Measurements from ENCODE around the gene MAST4. TPM values are rescaled to one million over a fixed set of nuclear protein-coding genes. Genes with fewer than 3 reads are reported as not detected.
A peak's percentile ranks its signal among the peaks of the same experiment; 100 is the strongest.

Gene MAST4
- total RNA-seq, 2 donors from 2014 or later = 30.5 to 47.8 TPM

GRCh38 chr5:67149951-67150523 lies 553.8 kb downstream of the MAST4 start:
- no peaks in the 10 kb centered on the region for H3K9me3 ChIP-seq
- DNase-seq (ENCODE audit: low spot score) (no peak), ATAC-seq (ENCODE audit: insufficient number of reproducible peaks, low FRiP score, low read depth) (no peak)
- no peaks in the 10 kb centered on the region for H3K4me1 ChIP-seq (ENCODE audit: control insufficient read depth in 1 of 2, low read depth in 2 of 2)
- H3K4me3 ChIP-seq = no peak overlapping the region
- H3K27ac ChIP-seq = no peak overlapping the region
- TF ChIP-seq, protein P1, sequence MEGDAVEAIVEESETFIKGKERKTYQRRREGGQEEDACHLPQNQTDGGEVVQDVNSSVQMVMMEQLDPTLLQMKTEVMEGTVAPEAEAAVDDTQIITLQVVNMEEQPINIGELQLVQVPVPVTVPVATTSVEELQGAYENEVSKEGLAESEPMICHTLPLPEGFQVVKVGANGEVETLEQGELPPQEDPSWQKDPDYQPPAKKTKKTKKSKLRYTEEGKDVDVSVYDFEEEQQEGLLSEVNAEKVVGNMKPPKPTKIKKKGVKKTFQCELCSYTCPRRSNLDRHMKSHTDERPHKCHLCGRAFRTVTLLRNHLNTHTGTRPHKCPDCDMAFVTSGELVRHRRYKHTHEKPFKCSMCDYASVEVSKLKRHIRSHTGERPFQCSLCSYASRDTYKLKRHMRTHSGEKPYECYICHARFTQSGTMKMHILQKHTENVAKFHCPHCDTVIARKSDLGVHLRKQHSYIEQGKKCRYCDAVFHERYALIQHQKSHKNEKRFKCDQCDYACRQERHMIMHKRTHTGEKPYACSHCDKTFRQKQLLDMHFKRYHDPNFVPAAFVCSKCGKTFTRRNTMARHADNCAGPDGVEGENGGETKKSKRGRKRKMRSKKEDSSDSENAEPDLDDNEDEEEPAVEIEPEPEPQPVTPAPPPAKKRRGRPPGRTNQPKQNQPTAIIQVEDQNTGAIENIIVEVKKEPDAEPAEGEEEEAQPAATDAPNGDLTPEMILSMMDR (IDR thresholded peaks at IDR 0.05) = no peak
- H3K27me3 ChIP-seq (replicated peaks; ENCODE audit: insufficient read depth) = no peaks in the 10 kb centered on the region
- peaks cover 32% of the 10 kb centered on the region for H3K36me3 ChIP-seq

- H3K36me3 ChIP-seq = peaks cover 22% of the 10 kb centered on the region
- H3K4me3 ChIP-seq = no peak overlapping the region
- ATAC-seq (ENCODE audit: insufficient number of reproducible peaks, low FRiP score, low read depth) = no peak
- no peaks in the 10 kb centered on the region for H3K4me1 ChIP-seq (ENCODE audit: control insufficient read depth in 1 of 2, low read depth in 2 of 2)
- no peak for DNase-seq (ENCODE audit: low spot score)
- H3K27me3 ChIP-seq (replicated peaks; ENCODE audit: insufficient read depth) = no peaks in the 10 kb centered on the region
- H3K9me3 ChIP-seq = no peaks in the 10 kb centered on the region
- TF ChIP-seq, protein P1 (IDR thresholded peaks at IDR 0.05) = no peak
- no peak overlapping the region for H3K27ac ChIP-seq
Observed at GRCh38 chr5:67152400-67152799, 556.2 kb downstream of the MAST4 start.

GRCh38 chr5:67153292-67153691 lies 557.1 kb downstream of the MAST4 start:
- H3K4me3 ChIP-seq = no peak overlapping the region
- H3K27ac ChIP-seq = no peak overlapping the region
- H3K27me3 ChIP-seq (replicated peaks; ENCODE audit: insufficient read depth) = no peaks in the 10 kb centered on the region
- no peak for DNase-seq (ENCODE audit: low spot score)
- no peak for ATAC-seq (ENCODE audit: insufficient number of reproducible peaks, low FRiP score, low read depth)
- TF ChIP-seq, protein P1 (IDR thresholded peaks at IDR 0.05) = no peak
- no peaks in the 10 kb centered on the region for H3K9me3 ChIP-seq
- H3K4me1 ChIP-seq (ENCODE audit: control insufficient read depth in 1 of 2, low read depth in 2 of 2) = no peaks in the 10 kb centered on the region
- peaks cover 22% of the 10 kb centered on the region for H3K36me3 ChIP-seq

- Histone ChIP-seq H3K36me3 (peaks cover 22% of the 10 kb centered on the region), H3K9me3 (no peaks in the 10 kb centered on the region), H3K27ac (no peak overlapping the region), H3K4me3 (no peak overlapping the region), H3K4me1 (ENCODE audit: control insufficient read depth in 1 of 2, low read depth in 2 of 2) (peaks cover 0 to 2% of the 10 kb centered on the region in 2 donors), H3K27me3 (replicated peaks; ENCODE audit: insufficient read depth) (no peaks in the 10 kb centered on the region)
- ATAC-seq (ENCODE audit: insufficient number of reproducible peaks, low FRiP score, low read depth) (no peak), DNase-seq (ENCODE audit: low spot score) (no peak)
- TF ChIP-seq, protein P1 (IDR thresholded peaks at IDR 0.05) = no peak
Observed at GRCh38 chr5:67154556-67155206, 558.5 kb downstream of the MAST4 start.

- no peak for DNase-seq (ENCODE audit: low spot score)
- ATAC-seq (ENCODE audit: insufficient number of reproducible peaks, low FRiP score, low read depth) = no peak
- TF ChIP-seq, protein P1 (IDR thresholded peaks at IDR 0.05) = peak; percentile 73
- no peak overlapping the region for H3K27ac ChIP-seq
- peaks cover 12% of the 10 kb centered on the region for H3K36me3 ChIP-seq
- no peaks in the 10 kb centered on the region for H3K9me3 ChIP-seq
- no peak overlapping the region for H3K4me3 ChIP-seq
- H3K4me1 ChIP-seq (ENCODE audit: control insufficient read depth in 1 of 2, low read depth in 2 of 2) = peaks cover 11 to 26% of the 10 kb centered on the region in 2 donors
- no peaks in the 10 kb centered on the region for H3K27me3 ChIP-seq (replicated peaks; ENCODE audit: insufficient read depth)
Observed at GRCh38 chr5:67156976-67157583, 560.9 kb downstream of the MAST4 start.

Data from thoracic aorta (tissue), 2 donors.